ENCODE data around the gene MUC5AC.

Gene MUC5AC

DNA sequence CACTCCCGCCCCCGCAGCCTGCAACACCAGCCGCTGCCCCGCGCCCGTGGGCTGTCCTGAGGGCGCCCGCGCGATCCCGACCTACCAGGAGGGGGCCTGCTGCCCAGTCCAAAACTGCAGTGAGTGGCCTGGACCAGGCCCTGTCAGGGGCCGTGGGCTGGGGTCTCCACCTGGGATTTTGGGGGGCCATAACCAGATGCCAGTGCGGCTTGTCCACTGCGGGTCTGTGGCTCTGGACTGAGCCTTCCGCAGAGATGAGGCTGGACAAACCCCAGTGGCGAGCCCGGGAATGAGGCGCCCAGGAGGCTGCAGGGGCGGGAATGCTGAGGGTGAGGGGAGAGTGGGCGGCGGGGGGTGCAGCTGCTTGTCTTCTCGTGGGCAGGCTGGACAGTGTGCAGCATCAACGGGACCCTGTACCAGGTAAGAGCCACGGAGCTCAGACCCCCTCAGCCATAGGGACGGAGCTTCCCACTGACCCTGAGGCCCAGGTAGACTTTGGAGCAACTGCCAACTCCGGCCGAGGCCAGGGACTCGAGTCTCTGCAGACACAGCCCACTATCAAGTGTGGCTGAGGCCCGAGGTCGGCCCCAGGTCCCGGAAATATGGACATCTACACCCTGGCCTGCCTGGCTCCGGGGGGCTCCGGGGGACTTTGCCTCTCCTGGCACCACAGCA is 40.3 kb downstream of the MUC5AC start:
- no peak for DNase-seq

DNA sequence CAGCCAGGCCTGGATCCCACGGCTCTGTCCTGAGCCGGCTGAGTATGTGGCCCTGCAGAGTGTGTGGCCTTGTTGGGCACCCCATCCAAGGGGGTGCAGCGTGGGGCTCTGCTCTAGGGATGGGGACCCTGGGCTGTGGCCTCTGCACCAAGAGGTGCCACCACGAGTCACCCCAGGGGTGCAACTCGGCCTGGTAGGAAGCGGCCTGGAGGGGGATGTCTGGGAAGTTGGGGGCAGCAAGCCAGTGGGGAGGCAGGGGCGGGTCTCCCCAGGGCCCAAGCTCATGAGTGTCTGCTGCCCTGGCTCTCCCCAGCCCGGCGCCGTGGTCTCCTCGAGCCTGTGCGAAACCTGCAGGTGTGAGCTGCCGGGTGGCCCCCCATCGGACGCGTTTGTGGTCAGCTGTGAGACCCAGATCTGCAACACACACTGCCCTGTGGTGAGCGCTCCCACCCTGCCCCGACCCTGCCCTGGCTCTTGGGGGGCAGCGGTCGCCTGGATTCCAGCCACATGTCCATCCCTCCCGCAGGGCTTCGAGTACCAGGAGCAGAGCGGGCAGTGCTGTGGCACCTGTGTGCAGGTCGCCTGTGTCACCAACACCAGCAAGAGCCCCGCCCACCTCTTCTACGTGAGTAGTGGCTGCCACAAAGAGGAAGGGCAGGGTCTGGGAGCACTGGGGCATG is 40.9 kb downstream of the MUC5AC start:
- DNase-seq: no peak

DNA sequence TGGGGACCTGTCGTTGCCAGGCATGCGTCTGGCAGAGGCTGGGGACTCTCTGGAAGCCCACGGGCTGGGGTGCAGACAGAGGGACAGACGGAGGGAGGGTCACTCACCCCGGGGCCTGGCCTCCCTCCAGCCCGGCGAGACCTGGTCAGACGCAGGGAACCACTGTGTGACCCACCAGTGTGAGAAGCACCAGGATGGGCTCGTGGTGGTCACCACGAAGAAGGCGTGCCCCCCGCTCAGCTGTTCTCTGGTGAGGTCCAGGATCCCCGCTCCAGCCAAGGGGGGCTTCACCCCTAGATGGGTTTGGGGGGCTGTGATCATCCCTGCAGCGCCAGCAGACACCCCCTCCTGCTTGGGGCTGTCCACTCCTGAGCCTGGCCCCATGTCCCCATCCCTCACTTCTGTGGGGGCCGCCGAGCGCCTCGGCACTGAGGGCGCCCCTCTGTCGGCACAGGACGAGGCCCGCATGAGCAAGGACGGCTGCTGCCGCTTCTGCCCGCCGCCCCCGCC is 41.5 kb downstream of the MUC5AC start:
- DNase-seq: no peak

DNA sequence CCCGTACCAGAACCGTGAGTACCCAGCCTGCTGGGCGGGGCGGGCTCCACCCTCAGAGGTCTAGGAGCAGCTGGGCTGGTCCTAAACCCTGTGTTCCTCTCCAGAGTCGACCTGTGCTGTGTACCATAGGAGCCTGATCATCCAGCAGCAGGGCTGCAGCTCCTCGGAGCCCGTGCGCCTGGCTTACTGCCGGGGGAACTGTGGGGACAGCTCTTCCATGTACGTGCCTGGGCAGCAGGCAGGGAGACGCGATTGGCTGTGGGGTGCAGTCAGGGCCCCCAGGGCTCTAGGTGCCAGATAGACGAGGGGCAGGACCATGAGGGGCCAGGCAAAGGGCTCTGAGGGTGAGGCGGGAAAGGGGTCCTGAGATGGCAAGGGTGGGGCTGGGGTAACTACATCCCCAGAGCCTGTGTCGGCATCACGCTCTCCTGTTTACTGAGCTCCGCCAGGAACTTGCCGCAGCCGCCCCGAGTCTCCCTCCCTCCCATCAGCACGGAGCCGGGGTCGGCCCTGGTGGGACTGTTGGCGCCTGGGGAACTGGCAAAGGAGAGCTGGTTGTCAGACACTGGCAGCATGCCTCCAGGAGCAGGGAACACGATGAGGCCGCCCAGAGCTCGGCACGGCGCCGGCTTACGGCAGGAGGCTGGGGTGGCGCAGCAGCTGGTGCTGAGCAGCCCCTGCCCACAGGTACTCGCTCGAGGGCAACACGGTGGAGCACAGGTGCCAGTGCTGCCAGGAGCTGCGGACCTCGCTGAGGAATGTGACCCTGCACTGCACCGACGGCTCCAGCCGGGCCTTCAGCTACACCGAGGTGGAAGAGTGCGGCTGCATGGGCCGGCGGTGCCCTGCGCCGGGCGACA is 42.2 kb downstream of the MUC5AC start:
- no peak for DNase-seq

DNA sequence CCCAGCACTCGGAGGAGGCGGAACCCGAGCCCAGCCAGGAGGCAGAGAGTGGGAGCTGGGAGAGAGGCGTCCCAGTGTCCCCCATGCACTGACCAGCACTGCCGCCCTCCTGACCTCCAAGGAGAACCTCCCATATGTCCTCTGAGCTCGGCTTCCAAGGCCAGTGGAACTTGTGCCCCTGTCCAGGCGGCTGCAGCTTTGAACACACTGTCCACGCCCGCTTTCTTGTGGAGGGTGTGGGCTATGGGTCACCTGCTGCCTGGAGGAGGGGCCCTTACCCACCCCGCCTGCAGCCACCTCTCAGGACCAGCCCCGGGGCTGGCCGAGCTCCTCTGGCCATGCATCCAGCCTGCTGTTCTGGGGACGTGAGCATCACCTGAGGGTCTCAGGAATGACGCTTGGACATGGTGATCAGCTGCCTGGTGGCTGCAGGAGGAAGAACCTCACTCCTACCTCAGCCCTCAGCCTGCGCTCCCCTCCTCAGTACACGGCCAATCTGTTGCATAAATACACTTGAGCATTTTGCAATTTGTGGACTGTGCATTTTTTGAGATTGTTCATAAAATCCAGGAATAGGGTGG is 42.9 kb downstream of the MUC5AC start:
- DNase-seq: no peak

DNA sequence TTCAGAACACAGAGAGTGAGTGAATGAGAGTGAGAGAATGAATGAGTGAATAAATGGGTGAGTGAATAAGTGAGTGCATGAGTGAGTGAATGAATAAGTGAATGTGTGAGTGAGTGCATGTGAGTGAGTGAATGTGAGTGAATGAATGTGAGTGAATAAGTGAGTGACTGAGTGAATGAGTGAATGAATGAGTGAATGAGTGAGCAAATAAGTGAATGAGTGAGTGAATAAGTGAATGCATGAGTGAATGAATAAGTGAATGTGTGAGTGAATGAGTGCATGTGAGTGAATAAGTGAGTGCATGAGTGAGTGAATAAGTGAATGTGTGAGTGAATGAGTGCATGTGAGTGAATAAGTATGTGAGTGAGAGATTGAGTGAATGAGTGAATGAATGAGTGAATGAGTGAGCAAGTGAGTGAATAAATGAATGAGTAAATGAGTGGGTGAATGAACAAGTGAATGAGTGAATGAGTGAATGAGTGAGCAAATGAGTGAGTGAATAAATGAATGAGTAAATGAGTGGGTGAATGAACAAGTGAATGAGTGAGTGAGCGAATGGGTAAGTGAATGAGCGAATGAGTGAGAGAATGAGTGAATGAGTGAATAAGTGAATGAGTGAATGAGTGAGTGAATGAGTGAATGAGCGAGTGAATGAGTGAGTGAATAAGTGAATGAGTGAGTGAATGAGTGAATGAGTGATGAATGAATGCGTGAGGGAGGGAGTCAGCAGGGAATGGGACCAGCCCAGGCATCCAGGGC is 43.8 kb downstream of the MUC5AC start:
- no peak for DNase-seq

DNA sequence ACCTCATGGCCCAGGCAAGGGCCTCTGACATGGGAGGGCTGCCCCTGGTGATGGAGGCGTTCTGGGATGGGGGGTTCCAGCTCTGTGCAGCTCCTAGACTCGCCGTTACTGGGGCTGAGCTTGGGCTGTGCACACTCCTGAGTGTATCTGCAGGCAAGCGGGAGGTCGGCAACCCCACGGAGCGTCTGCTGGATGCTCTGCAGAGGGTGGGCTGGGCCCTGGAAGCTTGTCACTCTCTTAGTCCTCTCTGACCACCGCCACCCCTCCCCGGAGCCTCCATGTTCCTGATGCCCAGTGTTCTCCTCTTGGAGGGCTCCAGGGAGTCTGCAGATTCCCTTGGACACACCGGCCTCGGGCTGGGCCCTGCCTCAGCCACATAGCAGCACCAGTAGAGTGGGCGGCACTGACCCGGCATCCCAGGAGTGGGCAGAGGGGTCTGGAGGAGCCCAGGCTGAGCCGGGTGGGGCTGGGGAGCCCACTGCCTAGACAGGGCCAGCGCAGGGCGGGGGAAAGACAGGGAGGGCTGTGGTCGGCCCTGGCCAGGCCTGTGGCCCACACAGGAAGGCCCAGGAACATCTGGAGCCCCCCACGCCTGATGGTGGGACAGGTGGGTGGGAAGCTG is 44.5 kb downstream of the MUC5AC start:
- peak in 1 of 2 experiments; percentile 51 for DNase-seq

DNA sequence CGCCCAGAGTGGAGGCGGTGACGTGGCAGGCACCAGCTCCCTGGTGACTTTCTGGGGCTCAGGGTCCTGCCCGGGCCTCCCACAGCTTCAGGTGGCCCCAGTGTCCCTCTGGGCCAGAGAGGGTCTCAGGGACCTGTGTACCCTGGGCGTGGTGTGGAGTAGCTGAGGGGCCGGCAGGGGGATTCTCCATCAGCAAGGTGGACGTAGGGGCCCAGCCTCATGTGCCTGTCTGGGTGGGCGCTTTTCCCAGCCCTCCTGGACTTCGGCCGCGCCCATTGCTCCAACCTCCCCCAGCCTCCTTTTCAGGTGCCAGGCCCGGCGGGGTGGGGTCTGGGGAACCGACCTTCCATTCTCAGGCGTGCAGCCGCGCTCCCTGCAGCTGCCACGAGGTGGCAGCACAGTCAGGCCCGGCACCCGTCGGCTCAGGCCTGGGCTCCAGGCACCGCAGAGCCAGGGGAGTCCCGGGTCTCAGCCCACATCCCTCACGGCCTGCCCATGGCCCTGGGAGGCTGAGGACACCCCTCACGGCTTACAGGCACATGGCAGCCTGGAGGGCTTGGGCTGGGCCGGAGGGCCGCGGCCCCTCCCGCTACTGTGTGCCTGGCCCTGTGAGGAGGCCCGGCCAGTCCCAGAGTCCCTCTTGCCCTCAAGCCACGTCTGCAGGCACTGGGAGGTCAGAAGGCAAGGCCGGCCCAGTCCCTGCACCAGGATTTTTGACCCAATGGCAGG is 45.2 kb downstream of the MUC5AC start:
- peak; percentile 40 to 90 for DNase-seq

DNA sequence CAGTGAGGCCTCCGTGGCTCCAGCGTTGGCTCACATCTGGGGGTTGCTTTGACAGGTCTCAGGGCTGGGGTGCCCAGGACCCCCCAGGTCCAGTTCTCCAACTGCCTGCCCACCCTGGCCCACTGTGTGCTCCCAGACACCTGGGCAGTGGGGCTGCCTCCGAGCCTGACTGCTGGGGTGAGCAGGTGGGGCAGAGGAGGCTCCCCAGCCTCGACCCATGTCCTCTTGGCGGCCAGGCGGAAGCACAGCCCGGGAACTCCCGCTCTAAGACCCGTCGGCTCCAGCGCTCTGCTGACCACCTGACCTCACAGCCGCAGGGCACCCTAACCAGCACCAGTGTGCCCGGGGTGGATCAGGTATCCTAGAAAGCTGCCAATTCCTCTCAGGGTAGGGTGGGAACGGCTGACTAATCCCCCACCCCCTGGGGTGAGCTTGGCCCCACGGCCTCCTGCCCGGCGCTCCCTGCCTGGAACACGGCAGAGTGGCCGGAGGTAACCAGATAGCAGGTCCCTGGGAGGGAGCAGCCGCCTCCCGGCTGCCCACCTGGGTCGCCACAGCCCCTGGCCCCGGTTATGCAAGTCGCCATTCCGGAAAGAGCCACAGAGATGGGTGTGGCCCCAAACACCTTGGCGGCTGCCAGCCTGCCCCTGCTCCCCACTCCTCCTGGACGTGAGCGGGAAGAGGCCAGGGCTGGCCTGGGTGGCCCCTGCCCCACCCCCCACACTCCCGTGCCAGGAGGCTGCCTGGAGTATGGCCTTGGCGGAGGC is 45.9 kb downstream of the MUC5AC start:
- no peak for DNase-seq

DNA sequence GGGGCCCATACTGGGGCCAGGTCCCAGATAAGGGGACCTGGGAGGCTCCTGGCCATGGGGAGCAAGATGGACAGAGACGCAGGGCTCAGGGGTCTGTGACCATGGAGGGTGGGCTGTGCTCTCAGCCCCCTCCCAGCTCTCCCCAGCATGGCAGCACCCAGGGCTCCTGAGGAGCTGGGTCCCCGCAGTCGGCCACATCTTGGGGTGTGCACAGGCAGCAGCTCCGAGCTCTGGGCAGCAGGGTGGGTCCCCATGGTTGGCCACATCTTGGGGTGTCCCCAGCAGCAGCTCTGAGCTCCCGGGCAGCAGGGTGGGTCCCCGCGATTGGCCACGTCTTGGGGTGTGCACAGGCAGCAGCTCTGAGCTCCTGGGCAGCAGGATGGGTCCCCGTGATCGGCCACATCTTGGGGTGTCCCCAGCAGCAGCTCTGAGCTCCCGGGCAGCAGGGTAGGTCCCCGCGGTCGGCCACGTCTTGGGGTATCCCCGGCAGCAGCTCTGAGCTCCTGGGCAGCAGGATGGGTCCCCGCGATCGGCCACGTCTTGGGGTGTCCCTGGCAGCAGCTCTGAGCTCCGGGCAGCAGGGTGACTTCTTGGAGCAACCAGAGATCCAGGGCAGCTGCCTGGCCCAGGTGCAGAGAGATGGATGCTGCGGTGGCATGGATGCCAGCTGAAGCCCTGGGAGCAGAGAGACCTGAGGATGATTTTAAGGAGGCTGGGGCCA is 46.8 kb downstream of the MUC5AC start:
- no peak for DNase-seq

DNA sequence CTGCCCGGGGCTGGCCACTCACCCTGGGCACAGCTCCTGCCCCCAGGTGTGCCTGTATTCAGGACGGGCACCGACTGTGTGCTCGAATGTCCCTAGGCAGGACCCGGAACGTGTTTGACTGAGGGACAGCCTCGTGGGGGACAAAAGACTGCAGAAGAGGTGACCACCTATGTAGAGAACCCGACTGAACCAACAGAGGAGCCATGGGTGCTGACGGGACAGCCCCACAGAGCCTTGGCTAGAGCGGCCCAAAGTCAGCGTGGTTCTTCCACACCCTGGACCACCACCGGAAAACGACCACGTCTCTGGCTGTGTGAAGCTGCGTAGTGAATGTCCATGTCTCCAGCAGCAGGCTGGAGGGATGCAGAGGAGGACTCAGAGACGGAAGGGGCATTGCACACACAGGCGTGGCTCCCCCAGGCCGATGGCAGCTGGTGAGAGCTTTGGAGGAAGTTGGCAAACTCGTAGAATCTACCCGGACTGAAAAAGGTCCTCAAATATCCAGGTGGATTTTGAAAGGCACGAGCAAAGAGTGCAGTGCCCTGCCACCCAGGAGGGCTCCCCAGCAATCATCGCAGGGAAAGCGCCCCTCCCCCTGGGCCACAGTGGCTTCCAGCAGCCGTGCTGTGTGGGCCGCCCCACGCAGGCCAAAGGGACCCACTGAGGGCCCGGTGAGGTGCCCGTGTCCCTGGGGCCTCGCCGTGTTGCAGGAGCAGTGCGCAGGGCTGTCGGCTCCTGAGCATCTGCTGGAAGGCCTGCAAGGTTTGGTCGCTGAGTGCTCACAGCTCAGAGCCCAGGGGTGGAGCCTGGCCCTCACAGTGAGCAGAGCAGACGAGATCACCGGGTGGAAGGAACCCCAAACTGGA is 47.6 kb downstream of the MUC5AC start:
- DNase-seq: no peak

DNA sequence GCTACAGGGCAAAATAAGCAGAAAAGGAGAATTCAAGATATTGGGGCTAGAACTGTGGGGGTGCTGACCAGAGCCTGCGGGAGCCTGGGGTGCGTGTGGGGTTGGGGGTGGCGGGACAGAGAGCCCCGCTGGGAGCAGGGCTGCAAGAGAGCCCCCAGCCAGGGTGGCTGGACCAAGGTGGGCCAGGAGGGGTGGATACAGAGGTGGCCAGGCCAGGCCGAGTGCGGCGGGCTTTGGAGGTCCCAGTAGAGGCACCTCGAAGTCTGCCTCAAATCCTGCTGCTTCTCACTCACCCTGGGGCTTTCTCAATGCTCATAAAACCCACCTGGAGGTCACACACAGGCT is 48.2 kb downstream of the MUC5AC start:
- DNase-seq: no peak

DNA sequence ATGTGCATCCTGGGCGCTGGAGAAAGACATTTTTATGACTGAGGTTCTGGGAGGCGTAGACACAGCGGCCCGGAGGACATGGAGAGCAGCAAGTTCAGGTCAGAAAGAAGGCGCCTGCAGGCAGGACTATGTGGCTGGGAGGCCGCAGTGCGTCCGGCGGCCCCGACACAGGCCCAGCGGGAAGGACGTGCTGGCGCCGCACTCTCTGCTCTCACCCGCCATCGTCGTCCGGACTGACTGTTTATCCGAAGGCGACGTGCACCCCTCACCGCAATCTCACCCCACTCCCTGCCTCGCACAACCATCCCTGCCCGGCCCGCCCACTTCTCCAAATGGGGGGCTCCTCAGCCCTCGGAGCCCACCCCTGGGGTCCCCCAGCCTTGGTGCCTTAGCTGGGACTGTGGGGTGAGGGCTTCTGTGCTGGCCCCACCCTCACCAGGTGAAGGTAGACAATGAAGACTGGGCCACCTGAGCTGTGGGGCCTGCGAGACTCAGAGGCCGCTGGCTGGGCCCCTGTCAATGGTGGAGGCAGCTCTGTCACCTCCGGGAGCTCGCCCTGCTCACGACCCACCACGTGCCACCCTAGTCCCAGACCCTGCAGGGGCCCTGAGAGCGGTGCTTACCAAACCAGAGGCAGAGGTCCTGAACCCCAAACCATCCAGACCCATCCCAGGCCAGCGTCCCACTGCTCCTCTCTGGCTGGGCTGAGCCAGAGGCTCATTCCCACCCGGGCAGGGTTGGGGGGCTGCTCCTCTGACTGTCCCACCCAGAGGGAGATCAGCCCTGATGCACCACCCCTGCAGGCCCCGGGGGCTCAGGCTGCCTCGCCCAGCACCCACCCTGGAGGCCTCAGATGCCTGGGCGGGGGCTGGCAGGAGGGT is 48.9 kb downstream of the MUC5AC start:
- DNase-seq: no peak

DNA sequence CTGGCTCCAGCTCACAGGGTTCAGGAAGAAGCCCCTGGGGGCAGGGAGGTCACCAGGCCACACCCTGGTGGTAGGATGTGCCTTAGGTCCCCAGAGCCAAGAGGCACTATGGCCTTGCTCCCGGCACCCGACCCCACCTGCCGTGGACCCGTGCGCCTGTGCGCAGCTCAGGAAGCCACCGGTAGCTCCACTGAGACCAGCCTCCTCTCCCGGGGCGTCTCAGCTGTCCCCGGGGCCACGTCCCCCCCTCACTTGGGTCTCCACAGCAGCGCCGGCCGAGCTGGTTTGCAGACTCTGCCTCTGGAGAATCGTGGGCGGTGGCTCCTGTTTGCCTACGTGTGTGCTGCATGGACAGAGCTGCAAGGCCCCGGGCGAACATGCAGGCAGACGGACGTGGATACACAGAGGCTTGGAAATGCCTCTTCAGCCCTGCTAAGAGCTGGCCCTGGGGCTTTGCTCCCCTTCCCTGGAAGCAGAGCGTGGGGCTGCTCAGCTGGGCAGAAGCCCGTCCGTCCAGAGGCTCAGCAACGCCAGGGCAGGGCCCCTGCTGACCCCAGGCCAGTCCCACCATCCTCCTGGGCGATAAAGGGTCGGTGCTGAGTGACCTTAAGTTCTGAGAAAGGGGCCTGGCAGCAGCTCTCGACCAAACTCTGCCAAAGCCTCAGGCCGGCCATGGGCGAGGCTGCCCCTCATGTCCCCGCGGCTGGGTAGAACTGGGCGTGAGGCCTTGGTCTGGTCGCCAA is 49.8 kb downstream of the MUC5AC start:
- DNase-seq: no peak

DNA sequence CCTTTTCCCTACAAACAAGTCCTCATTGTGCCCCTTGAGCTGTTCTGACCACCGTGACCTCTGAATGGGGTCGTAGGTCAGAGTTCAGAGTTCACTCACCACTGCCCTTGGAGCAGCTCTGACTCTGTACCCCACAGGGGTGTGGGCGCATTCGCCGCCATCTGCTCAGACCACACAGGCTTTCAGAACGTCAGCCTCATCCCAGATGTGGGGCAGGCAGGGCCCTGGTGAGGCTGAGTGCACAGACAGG is 50.3 kb downstream of the MUC5AC start:
- no peak for DNase-seq

DNA sequence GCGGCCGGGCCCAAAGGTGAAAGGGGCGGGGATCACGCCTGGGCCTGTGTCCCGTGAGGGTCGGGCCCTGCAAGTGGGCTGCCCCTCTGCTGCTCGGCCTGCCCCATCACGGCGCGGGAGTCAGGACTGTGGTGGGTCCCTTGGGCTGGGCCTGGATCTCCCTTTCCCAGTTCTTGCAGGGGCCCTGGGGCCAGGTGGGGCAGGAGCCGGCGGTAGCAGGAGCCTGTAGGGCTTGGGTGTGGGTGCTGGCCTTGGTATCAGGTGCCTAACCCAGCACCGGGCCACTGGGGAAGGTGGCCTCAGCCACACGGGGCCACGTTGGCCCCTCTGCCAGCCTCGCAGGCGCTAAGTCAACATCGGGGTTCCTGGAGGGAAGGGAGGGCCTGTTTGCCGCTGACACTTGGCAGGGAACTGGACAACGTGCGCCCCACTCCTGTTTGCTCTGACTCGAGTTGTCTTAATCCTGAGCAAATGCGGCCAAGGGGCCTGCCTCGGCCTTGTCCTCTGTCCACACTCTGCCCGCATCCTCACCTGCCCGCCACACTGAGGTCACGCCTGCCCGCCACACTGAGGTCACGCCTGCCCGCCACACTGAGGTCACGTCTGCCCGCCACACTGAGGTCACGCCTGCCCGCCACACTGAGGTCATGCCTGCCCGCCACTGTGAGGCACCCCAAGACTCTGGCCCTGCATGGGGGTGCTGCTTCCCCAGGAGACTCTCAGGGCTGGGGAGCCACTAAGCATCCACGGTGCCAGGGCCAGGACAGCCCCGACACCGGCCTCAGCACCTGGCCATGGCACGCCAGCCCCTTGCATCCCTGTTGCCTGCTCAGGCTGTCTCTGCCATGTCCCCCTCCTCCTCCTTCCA is 50.9 kb downstream of the MUC5AC start:
- no peak for DNase-seq
